K562 (cell line): ENCODE results near the gene GCNT1. TPM values are rescaled to one million over a fixed set of nuclear protein-coding genes. Genes with fewer than 3 reads are reported as not detected.

ENCODE experiments used
- ATAC-seq: fragments of 200-7000 bp; cut with Tn5 transposase; 3 replicates; pipeline ENCODE4 v1.9.1; 2020; ENCODE audit warnings: moderate library complexity
- BruUV-seq: library from RNA; stranded (reverse); fragments of 400-500 nt; replicated peaks from 2 replicates; lab custom pipeline; 2021; lab: Mats Ljungman, UMichigan
- CTCF ChIA-PET: fragments of 300-600 bp; formaldehyde crosslinking; extraction: SDS; loops from one replicate; lab custom pipeline; 2021; ENCODE audit warnings: low intra/inter-chr PET ratio; lab: Yijun Ruan, JAX
- POLR2A ChIA-PET: fragments of 300-600, 350-650 bp; sonication (Branson Sonifier 250); formaldehyde crosslinking; extraction: SDS; loops from one replicate; lab custom pipeline; 2021; ENCODE audit warnings: antibody characterized with exemption, inconsistent platforms; lab: Yijun Ruan, JAX
- DNase-seq, 4 experiments: peaks; one replicate each; pipeline versions ENCODE4 v3.0.0 to v3.0.0-alpha.2; 2011 to 2018; ENCODE audit warnings: low spot score in 3 of 4, mixed read lengths in 3 of 4; ENCODE audit errors: extremely low read depth in 1 of 4
- FAIRE-seq: peaks from 2 replicates; lab custom pipeline; 2011; peaks lifted over from hg19 to GRCh38; lab: Jason Lieb, UNC
- H2AFZ ChIP-seq: 2 replicates; pipeline ENCODE4 v1.6.0; 2011; ENCODE audit warnings: low read depth, low read length, control low read depth, inconsistent platforms
- H3K27ac ChIP-seq: fragments of 200-600 bp; 3 replicates; pipeline ENCODE4 v1.8.0; 2011; ENCODE audit warnings: low read depth, mild to moderate bottlenecking, control low read depth, inconsistent platforms, low read length, moderate library complexity, mixed read lengths; ENCODE audit errors: extremely low read depth
- H3K27me3 ChIP-seq, 2 experiments: fragments of 300-600 bp in 1 of 2; 2 replicates in 1 of 2; 3 replicates in 1 of 2; pipeline versions ENCODE4 v1.6.0 to v1.8.0; 2011; ENCODE audit warnings: inconsistent platforms in 2 of 2, low read length in 2 of 2, mild to moderate bottlenecking in 1 of 2, mixed read lengths in 1 of 2, moderate library complexity in 1 of 2; ENCODE audit not compliant: control insufficient read depth in 2 of 2, insufficient read depth in 2 of 2
- H3K36me3 ChIP-seq: fragments of 300-600 bp; 3 replicates; pipeline ENCODE4 v1.8.0; 2011; ENCODE audit warnings: mild to moderate bottlenecking, low read length, inconsistent platforms; ENCODE audit not compliant: control insufficient read depth, insufficient read depth
- H3K4me1 ChIP-seq, 2 experiments: fragments of 200-600 bp in 1 of 2; replicated peaks in 1 of 2; 2 replicates in 1 of 2; 3 replicates in 1 of 2; pipeline versions ENCODE4 v1.5.1 to v1.8.0; 2011; ENCODE audit warnings: inconsistent platforms in 2 of 2, low read length in 2 of 2, mild to moderate bottlenecking in 1 of 2, mixed read lengths in 1 of 2, moderate library complexity in 1 of 2; ENCODE audit not compliant: control insufficient read depth in 2 of 2, insufficient read depth in 2 of 2
- H3K4me2 ChIP-seq: 2 replicates; pipeline ENCODE4 v1.6.1; 2011; ENCODE audit warnings: low read length, control low read depth, inconsistent platforms, mixed read lengths; ENCODE audit not compliant: insufficient read depth
- H3K4me3 ChIP-seq: fragments of 200-600 bp; sonication (generic), shearing (Covaris generic); 2 replicates; pipeline ENCODE4 v1.5.1; 2016; ENCODE audit warnings: control low read depth, inconsistent platforms
- H3K79me2 ChIP-seq: fragments of 200-600 bp; 3 replicates; pipeline ENCODE4 v1.8.0; 2011; ENCODE audit warnings: low read length, inconsistent platforms; ENCODE audit not compliant: control insufficient read depth, insufficient read depth
- H3K9ac ChIP-seq, 2 experiments: 2 replicates each; pipeline versions ENCODE4 v1.6.0 to v1.6.1; 2011; ENCODE audit warnings: low read depth in 2 of 2, low read length in 2 of 2, control low read depth in 1 of 2, inconsistent platforms in 1 of 2, mild to moderate bottlenecking in 1 of 2, mixed read lengths in 1 of 2; ENCODE audit not compliant: insufficient read depth in 1 of 2
- H3K9me1 ChIP-seq: one replicate; pipeline ENCODE4 v1.6.0; 2011; ENCODE audit warnings: inconsistent platforms, mild to moderate bottlenecking, low read length, moderate library complexity; ENCODE audit not compliant: control insufficient read depth, insufficient read depth
- H3K9me3 ChIP-seq: replicated peaks from 2 replicates; pipeline ENCODE4 v1.5.1; 2011; ENCODE audit warnings: low read depth, low read length, inconsistent platforms; ENCODE audit not compliant: control insufficient read depth, insufficient read depth
- H4K20me1 ChIP-seq: replicated peaks from 2 replicates; pipeline ENCODE4 v1.6.1; 2011; ENCODE audit warnings: low read length, inconsistent platforms, mixed read lengths; ENCODE audit not compliant: control insufficient read depth, insufficient read depth
- BRD4 ChIP-seq: fragments of 200-600 bp; sonication (generic); IDR thresholded peaks from 2 replicates; pipeline ENCODE4 v1.6.1; 2017; ENCODE audit warnings: inconsistent platforms
- E2F6 ChIP-seq, 2 experiments: IDR thresholded peaks; 2 replicates each; pipeline ENCODE4 v1.6.1; 2011; ENCODE audit warnings: borderline replicate concordance in 1 of 2, control low read depth in 1 of 2, low read depth in 1 of 2, low read length in 1 of 2, mild to moderate bottlenecking in 1 of 2, mixed read lengths in 1 of 2, moderate library complexity in 1 of 2; ENCODE audit not compliant: insufficient read depth in 1 of 2, insufficient read length in 1 of 2, poor library complexity in 1 of 2, severe bottlenecking in 1 of 2; ENCODE audit errors: extremely low read depth in 1 of 2
- EHMT2 ChIP-seq: fragments of 450-650 bp; IDR thresholded peaks from 2 replicates; pipeline ENCODE4 v1.6.1; 2018; ENCODE audit warnings: antibody characterized with exemption
- HMGXB4 ChIP-seq: sonication (generic); formaldehyde crosslinking; IDR thresholded peaks from 2 replicates; pipeline ENCODE4 v1.8.1; 2023; ENCODE audit warnings: mild to moderate bottlenecking, missing genetic modification reagents
- SETDB1 ChIP-seq: IDR thresholded peaks from one replicate; pipeline ENCODE4 v1.6.1; 2012; ENCODE audit warnings: low read length, control low read depth, inconsistent platforms
- SIRT6 ChIP-seq: IDR thresholded peaks from one replicate; pipeline ENCODE4 v1.6.1; 2012; ENCODE audit warnings: low read depth, mild to moderate bottlenecking, control low read depth, inconsistent platforms, low read length, moderate library complexity
- TFAM ChIP-seq: fragments of 250-450 bp; sonication (Bioruptor Pico); conservative IDR thresholded peaks from 2 replicates; pipeline ENCODE4 v1.5.0; 2021; ENCODE audit warnings: mild to moderate bottlenecking, moderate library complexity
- TRIM25 ChIP-seq: fragments of 450-650 bp; IDR thresholded peaks from 2 replicates; pipeline ENCODE4 v1.7.0; 2016; ENCODE audit warnings: borderline replicate concordance
- ZBTB1 ChIP-seq: sonication (generic); formaldehyde crosslinking; IDR thresholded peaks from 2 replicates; pipeline ENCODE4 v1.8.1; 2023; ENCODE audit warnings: missing genetic modification reagents, low read depth, mild to moderate bottlenecking, borderline replicate concordance
- ZNF717 ChIP-seq: fragments of 250-450 bp; sonication (Bioruptor Pico); IDR thresholded peaks from 2 replicates; pipeline ENCODE4 v1.5.0; 2021
- WGBS: fragments of 100-300 bp; shearing (Covaris generic); methylation state at CpG from one replicate; pipeline ENCODE4 v1.1.6; 2016; ENCODE audit warnings: low coverage, mixed read lengths; ENCODE audit not compliant: insufficient coverage; ENCODE audit errors: missing lambda C conversion rate; 5-methylcytosine and 5-hydroxymethylcytosine counted together
- in situ Hi-C: fragments of 300-500 bp; cut with MboI; formaldehyde crosslinking; loops from 4 replicates; pipeline ENCODE4 v1.15.0; 2018; ENCODE audit warnings: inconsistent platforms, mixed read lengths
- intact Hi-C: fragments of 100-400 bp; cut with micrococcal nuclease; formaldehyde crosslinking; loops from 2 replicates; pipeline ENCODE4 v1.14.2; 2022
- polyA plus RNA-seq, 8 experiments: library from polyadenylated mRNA; depleted of rRNA in 4 of 8; stranded (reverse) in 5 of 8; unstranded in 3 of 8; fragments of >200 nt; fragmentation: Nextera tagmentation in 2 of 8; fragmentation: Illumina TruSeq in 1 of 8; extraction: Ambion mirVana in 2 of 8; extraction: Trizol in 1 of 8; gene quantifications; 2 replicates each; pipeline versions ENCODE4 v1.2.1 to v1.2.3, GENCODE V29; 2011 to 2014; ENCODE audit warnings: inconsistent platforms in 1 of 8, missing spikeins in 1 of 8
- total RNA-seq, 7 experiments: library from RNA; depleted of rRNA in 6 of 7; stranded (reverse); fragments of >200 nt in 6 of 7; fragmentation: Illumina TruSeq in 2 of 7; extraction: Trizol in 2 of 7; gene quantifications; 2 replicates each; pipeline versions ENCODE4 v1.2.1 to v1.2.3, GENCODE V29; 2011 to 2021; ENCODE audit warnings: low replicate concordance in 1 of 7

GCNT1 gene
- total and polyA plus RNA-seq, 9 of the 15 experiments (the other 6 are each of a cell fraction or from before 2014, with no cell fraction given): 0.01 to 0.71 (median 0.10) TPM

GRCh38 chr9:76526026-76526425, 67.0 kb downstream of the GCNT1 start (continued):
- TF ChIP-seq TRIM25 (no peak), BRD4 (no peak), ZNF717 (CRISPR knock-in tag) (no peak), EHMT2 (no peak), SIRT6 (no peak)

- DNase-seq (no peak), FAIRE-seq (no peak), ATAC-seq (no peak)
- BruUV-seq: no TSS peak
- Histone ChIP-seq H3K9me1 (no peaks in the 10 kb centered on the region), H3K79me2 (no peaks in the 10 kb centered on the region), H3K9me3 (no peaks in the 10 kb centered on the region), H3K36me3 (no peaks in the 10 kb centered on the region), H3K4me1 (peaks cover 0 to 7% of the 10 kb centered on the region in 2 experiments; a peak in 1 of 5 replicates), H2AFZ (no peak overlapping the region), H3K4me2 (no peak overlapping the region)
- in situ Hi-C loops: no loop called here
- POLR2A ChIA-PET: no interaction called here
- intact Hi-C loops: no loop called here
- no peak for TF ChIP-seq E2F6 (IDR thresholded peaks at IDR 0.05; ENCODE audit: borderline replicate concordance in 1 of 2, extremely low read depth in 1 of 2, insufficient read depth in 1 of 2, insufficient read length in 1 of 2, low read depth in 1 of 2, low read length in 1 of 2, poor library complexity in 1 of 2, severe bottlenecking in 1 of 2)
- no peak for TF ChIP-seq HMGXB4 (CRISPR knock-in tag)
- TF ChIP-seq SETDB1: no peak
- no peak for TF ChIP-seq ZBTB1 (CRISPR knock-in tag)
- TF ChIP-seq TFAM (CRISPR knock-in tag): no peak
- TF ChIP-seq, all 486 proteins: peak for 0
- Histone ChIP-seq H3K27ac (no peak overlapping the region), H4K20me1 (no peaks in the 10 kb centered on the region), H3K27me3 (peaks cover 0 to 4% of the 10 kb centered on the region in 2 experiments; a peak in 1 of 5 replicates), H3K9ac (no peak overlapping the region), H3K4me3 (no peak overlapping the region)
- CTCF ChIA-PET: no interaction called here
- 13% methylated on average over 7 of the region's 7 CpGs for WGBS
Measured at GRCh38 chr9:76528056-76528455, 69.1 kb downstream of the GCNT1 start.
